HG03025 (cell line): ENCODE measurements around the gene PALM.
"Not testable (repeated sequence)": the region's sequence is repeated elsewhere in the genome, so short reads cannot be mapped to it uniquely, and the experiment has no call there.

Source experiments
- ATAC-seq: cut with Tn5 transposase; IDR thresholded peaks from one replicate; pipeline ENCODE4 v1.9.1; 2021; ENCODE audit warnings: mild to moderate bottlenecking, moderate library complexity; ENCODE audit not compliant: unreplicated experiment, low FRiP score

The PALM gene, protein sequence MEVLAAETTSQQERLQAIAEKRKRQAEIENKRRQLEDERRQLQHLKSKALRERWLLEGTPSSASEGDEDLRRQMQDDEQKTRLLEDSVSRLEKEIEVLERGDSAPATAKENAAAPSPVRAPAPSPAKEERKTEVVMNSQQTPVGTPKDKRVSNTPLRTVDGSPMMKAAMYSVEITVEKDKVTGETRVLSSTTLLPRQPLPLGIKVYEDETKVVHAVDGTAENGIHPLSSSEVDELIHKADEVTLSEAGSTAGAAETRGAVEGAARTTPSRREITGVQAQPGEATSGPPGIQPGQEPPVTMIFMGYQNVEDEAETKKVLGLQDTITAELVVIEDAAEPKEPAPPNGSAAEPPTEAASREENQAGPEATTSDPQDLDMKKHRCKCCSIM

DNA sequence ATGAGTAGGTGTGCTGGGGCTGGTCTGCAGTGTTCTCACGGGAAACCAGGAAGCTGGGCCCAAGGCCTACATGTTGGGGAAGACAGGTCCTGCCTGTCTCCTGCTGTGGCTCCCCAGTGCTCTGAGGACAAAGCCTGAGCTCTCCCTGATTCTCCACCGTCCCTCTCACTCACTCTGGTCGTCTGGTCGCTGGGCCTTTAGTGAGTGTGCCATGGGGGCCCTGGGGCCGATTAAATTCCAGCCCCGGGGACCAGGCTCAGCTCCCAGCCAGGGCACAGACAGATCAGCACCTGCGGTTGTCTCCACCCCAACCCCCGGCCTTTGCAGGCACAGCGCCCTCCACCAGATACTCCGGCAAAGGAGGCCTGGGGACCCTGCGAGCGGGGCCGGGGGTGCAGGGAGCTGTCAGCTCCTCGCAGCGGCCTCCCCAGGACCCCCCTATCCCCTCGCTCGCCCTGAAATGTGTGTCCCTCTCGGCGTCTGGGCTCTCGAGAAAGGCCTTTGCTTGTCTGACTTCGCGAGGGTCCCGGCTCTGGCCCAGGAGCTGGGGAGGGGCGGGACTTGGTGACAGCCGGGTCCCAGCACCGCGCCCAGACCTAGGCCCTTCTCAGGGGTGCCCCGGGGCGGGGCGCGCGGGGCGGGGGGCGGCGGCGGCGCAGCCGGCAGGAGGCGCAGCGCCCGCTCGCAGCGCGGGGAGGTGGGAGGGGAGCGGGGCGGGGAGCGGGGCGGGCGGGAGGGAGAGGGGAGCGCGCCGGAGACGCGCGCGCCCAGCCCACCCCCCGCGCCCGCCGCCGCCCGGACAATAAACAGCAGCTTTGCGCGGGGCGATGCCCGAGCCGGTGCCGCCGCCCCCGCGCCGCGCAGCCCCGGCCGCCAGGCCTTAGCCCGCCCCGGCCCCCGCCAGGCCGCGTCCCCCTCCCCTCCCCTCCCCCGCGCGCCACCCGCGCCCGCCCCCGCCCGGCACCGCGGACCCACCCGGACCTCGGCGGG, at the start of gene PALM:
Gene PALM (plus strand): TSS at position 782 of the 990 bp plus-strand sequence. CDS start 212 bp downstream, outside the sequence.
- no peak for ATAC-seq

DNA sequence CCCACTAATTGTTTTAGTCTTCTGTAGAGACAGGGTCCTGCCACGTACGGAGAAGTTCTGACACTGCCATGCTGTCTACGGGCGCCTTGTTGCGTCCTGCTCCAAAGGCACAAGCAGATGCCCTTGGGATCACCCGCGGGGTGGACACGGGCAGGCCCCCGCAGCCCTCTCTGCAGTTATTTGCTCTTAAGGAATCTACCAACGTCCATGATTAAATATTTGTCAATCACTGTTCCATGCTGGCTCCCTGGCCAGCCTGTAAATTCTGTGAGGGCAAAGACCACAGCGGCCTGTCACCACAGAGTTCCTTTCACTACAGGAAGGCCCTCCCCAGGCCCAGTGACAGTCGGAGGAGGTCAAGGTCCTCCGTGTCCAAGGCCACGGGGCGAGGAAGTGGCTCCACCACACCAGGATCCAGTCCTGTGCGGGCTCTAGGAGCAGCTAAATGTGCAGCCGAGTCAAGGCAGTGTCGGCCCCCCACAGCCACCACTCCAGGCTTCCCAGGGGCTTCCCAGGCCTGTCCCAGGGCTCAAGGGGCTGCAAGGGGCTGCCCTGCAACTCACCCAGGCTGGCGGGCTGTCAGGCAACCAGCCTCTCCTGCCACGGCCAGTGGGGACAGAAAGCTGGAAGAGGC, 47.8 kb upstream of the PALM start:
- ATAC-seq: no peak

DNA sequence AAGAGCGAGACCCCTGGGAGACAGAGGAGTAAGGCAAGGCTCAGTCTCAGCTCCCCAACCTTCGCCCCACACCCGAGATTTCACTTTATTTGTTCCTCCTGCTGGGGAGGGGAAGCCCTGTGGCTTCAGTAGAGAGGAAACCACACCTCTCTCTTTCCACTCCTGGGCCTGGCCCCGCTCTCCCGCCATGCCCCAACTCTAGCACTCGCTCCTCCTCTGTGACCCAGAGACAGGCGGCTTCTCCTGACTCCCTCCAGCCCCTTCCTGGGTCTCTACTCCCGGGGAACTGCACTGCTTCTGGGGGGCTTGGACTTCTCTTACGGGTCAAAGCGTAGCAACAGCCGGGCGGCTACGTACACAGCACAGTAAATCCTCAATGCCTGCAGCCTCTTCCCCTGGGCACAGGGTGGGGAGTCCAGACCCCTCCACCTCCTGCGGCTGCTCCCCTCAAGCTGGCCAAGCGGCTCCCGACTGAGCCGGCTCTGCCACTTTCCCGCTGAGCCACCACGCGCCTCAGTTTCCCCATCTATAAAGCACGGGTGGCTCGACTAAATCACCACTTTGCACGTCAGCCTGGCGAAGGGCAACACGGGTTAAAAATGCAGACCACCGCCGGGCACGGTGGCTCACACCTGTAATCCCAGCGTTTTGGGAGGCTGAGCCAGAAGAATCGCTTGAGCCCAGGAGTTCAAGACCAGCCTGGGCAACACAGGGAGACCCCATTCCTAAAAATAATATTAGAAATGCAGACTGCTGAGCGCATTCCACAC, 47.1 kb upstream of the PALM start:
- ATAC-seq: no peak

DNA sequence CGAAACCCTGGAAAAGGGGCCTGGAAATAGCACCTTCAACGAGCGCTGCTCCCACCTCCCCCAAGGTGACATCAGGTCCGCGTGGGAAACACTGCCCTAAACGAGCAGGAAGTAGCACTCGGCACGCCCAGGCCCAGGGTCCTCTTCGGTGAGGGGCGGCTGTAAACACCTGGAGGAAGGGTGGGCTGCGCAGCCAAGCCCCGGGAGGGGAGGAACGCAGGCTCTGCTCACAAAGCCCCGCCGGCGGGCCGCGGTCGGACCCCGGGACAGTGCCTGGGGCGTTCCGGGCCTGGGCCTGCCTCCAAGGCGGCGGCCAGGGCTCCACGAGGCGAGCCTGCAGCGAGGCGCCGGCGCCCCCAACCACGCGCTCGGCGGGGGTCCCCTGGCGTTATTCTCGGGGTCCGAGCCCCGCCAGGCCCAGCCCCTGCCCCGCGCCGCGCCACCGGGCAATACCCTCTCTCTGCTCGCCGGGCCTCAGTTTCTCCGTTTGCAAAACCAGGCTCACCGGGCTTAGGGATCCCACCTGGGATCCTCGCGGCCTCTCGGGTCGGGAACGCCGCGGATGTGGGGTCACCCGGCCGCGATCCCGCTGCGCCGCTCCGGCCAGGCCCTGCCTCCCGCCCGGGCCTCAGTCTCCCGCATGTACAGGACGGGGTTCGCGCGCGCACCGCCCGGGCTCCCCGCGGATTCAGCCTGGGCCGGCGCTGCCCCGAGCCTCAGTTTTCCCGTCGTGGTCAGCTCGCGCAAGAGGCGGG, 46.4 kb upstream of the PALM start:
- ATAC-seq: peak; percentile 3

DNA sequence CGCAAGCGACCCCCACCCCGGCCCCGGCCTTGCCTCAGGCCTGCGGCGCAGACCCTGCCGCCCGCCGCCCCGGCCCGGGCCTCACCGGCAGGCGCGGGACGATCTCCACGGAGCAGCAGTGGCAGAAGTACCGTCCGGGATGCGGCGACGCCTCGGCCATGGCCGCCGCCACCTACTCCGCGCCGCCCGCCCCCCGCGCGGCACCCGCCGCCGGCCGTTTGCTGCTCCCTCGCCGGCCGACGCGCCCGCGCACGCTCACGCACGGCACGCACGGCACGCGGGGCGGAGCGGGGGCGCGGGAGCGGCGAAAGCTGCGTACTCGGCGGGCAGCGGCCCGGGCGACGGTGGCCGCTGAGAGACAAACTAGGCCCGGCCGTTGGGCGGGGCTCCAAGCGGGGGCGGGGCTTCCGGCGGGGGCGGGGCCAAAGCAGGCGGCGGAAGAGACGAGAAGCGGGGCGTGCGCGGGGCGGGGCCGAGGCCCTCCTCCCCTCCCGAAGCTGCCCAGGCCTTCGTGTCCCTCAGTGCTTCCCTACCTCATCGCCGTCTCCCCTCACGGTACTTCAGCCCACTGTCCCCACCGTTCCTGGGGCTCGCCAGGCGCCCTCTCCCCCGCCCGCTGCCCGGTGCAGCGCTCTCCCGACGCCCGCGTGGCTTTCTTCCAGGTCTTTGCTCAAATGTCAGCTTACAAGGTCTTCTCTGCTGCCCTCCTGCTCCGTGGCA, 45.6 kb upstream of the PALM start, which contains the start of gene RNF126:
Gene RNF126 (minus strand): TSS at position 253 of the 720 bp plus-strand sequence. CDS start 93 bp downstream, at position 160.
- ATAC-seq: peak; percentile 50

DNA sequence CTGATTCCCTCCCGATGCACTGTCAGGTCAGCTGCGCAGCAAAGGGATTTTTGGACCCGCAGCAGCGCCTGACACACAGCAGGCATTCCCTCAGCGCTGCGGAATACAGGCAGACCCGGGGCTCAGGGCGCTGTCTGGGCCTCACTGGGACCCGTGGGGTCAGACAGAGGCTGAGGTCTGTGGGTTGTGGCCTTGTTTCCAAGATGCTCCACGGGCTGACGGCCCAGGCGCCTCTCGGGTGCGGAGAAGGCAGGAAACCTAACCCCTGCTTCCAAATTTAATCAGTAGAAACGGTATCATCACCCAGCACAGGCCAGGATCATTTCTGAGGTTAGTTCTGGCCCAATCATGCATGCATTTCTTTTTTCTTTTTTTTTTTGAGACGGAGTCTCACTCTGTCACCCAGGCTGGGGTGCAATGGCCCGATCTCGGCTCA, 45.0 kb upstream of the PALM start:
- no peak for ATAC-seq

DNA sequence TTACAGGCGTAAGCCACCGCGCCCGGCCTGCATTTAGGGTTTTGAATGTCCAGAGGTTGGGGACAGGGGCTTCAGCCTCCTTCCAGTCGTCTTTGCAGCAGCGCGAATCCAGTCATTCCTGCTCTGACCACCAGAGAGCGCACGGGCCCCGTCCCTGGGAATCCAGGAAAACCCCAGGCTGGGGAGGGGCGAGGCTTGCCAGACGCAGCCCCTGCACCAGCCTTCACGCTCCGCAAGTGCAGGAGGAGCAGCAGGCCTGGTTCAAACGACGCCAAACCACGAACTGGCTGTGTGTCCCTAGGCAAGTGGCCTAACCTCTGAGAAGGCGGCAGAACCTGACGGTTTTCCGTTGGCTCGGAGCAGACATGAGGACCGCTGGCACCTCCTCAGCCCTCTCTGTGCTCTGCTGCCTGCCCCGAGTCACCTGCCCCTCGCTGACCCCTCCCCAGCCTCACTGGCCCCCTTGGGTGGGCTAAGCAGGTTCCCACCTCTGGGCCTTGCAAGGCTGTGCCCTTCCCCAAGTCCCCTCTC, 43.8 kb upstream of the PALM start:
- no peak for ATAC-seq

DNA sequence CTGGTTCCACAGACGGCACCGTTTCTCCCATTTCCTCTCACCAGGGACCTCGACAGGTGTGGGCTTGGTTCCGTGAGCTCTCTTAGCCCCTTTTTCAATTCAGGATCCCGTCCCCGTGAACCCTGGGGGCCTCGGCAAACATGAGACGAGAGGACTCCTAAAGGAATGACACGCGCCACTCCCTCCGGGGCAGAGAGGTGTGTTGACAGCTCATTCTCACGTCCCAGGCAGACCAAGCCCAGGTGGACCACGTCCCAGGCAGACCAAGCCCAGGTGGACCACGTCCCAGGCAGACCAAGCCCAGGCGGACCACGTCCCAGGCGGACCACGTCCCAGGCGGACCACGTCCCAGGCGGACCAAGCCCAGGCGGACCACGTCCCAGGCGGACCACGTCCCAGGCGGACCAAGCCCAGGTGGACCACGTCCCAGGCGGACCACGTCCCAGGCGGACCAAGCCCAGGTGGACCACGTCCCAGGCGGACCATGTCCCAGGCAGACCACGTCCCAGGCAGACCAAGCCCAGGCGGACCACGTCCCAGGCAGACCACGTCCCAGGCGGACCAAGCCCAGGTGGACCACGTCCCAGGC, 41.7 kb upstream of the PALM start:
- ATAC-seq: not testable (repeated sequence)

DNA sequence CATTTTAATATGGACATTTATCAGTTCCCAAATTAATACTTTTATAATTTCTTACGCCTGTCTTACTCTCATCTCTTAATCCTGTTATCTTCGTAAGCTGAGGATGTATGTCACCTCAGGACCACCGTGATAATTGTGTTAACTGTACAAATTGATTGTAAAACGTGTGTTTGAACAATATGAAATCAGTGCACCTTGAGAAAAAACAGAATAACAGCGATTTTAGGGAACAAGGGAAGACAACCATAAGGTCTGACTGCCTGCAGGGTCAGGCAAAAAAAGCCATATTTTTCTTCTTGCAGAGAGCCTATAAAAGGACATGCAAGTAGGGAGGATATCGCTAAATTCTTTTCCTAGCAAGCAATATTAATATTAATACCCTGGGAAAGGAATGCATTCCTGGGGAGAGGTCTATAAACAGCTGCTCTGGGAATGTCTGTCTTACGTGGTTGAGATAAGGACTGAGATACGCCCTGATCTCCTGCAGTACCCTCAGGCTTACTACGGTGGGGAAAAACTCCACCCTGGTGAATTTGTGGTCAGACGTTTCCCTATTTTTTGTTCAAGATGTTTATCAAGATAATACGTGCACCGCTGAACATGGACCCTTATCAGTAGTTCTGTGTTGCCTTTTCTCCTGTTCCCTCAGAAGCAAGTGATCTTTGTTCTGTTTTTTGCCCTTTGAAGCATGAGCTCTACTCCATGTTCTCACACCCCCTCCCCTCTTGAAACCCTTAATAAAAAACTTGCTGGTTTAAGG, 39.9 kb upstream of the PALM start:
- not testable (repeated sequence) for ATAC-seq

DNA sequence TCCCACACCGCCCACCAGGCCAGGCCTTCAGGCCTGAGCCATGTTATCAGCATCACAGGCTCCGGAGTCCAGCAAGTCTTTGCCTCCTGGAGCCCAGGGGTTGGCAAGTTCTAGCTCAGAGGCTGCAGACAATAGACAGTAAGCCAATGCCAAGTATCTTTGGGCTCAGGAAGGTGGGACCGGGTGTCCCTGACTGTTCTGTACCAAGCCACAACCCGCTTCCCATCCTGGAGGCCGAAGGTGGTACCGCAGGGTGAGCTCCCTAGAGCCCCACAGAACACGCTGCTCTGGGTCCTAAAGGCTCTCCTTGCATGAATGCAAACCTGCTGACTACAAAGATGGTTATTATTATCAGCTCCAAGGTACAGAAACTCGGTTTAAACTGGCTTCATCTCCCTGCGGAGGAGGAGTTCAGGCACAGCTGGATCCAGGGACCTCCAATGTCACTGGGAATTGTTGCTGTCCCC, 38.1 kb upstream of the PALM start:
- ATAC-seq: no peak

DNA sequence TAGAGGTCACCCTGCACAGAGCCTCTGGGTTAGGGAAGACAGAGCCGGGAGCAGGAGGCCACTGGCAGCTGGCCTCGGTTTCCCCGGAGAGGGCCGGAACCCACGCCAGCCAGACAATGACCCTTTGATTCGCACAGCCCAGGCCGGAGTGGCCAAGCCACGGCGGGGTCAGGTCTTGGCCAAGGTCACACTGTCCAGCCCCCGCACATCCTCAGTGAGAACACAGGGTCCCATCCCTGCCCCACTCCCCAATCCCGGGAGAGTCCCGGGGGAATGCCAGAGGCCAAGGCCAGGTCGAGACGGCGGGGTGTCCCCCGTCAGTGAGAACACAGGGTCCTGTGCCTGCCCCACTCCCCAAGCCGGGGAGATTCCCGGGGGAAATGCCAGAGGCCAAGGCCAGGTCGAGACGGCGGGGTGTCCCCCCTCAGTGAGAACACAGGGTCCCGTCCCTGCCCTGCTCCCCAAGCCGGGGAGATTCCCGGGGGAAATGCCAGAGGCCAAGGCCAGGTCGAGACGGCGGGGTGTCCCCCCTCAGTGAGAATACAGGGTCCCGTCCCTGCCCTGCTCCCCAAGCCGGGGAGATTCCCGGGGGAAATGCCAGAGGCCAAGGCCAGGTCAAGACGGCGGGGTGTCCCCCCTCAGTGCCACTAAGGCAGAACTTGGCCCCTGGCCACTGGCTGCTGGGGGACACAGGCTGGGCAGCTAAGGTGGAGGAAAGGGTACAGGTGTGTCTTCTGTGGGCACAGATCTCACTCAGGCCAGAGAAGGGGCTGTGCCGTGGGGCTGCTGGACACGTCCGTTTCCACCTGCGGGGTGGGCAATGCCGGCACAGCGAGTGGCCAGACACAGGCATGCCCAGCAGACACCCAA, 34.2 kb upstream of the PALM start:
- no peak for ATAC-seq

DNA sequence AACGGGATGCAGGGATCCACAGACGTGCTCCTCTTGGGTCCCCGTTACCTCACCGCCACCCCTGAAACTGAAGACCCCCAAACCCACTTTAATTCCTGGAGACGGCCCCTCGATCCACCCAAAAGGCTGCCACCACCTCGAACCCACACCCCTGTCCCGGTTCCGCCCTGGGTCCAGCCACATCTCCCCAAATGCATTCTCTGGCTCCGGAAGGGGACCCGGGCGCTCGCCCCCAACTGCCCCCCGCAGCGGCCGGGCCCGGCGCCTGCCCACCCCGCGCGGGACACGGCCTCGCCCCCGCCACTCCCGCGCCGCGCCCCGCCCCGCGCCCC, 32.8 kb upstream of the PALM start:
- ATAC-seq: no peak

DNA sequence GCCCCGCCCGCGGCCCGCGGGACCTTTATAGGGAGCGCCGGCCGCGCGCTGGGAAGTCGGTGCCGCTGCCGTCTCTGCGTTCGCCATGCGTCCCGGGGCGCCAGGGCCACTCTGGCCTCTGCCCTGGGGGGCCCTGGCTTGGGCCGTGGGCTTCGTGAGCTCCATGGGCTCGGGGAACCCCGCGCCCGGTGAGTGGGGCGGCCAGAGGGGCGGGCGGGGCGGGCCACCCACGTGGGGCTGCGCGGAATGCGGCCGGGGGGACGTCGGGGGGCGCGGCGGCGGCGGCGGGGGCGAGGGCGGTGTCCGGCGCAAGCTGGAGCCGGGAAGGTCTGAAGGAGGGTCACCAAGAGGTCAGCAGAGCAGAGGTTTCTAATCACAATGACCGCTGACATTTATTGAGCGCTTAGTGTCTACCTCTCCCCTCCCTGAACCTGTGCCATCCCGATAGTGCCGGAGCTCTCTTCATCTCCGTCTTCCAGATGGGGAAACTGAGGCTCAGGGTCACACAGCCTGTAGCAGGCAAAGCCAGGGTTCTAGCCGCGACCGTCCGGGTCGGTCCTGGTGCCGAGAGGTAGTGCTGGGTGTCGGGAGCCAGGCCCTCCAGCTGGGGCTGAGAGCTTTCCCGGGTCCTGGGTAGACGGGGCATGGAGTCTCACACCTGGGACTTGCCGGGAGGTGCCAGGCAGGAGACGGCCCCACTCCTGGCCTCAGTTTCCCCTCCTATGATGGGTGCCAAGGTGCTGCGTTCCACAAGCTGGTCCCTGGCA, 32.2 kb upstream of the PALM start, which contains the start of gene FSTL3:
Gene FSTL3 (plus strand): TSS at position 54 of the 767 bp plus-strand sequence. CDS start 32 bp downstream, at position 86.
- no peak for ATAC-seq

DNA sequence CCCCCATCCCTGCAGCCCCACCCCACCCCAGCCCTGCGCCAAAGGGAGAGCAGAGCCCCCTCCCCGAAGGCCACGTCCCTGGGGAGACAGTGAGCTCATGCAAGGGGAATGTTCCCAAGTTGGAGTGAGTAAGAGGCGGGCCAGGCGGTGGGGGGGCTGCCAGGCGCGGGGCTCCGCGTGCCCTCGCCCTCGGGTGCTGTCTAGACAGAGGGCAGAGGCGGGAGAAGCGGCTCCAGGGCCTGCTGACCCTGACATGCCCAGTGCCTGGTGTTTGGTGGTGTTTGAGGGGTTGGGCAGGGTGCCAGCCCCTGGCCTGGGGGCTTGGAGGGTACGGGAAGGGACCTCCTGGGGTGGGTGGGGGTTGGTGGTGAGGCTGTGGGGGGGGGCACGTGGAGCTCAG, 31.5 kb upstream of the PALM start:
- ATAC-seq: no peak
